Keratinocyte (primary cell): ENCODE measurements around the gene NDUFC2. TPM values are rescaled to one million over a fixed set of nuclear protein-coding genes. Genes with fewer than 3 reads are reported as not detected.

Experiments
- DNase-seq: peaks from one replicate; pipeline ENCODE4 v3.0.0-alpha.2; 2011; ENCODE audit warnings: low read depth, missing footprints, low spot score
- FAIRE-seq: peaks from 2 replicates; lab custom pipeline; 2011; peaks lifted over from hg19 to GRCh38; lab: Jason Lieb, UNC
- H2AFZ ChIP-seq: 2 replicates; pipeline ENCODE4 v1.6.0; 2012; ENCODE audit warnings: low read length, control low read depth, inconsistent platforms; ENCODE audit not compliant: control insufficient read depth
- H3K27ac ChIP-seq: 2 replicates; pipeline ENCODE4 v1.5.1; 2011; ENCODE audit warnings: low read length; ENCODE audit not compliant: control insufficient read depth, insufficient read depth
- H3K27me3 ChIP-seq: 3 replicates; pipeline ENCODE4 v1.6.0; 2011; ENCODE audit warnings: low read length; ENCODE audit not compliant: control insufficient read depth, insufficient read depth; ENCODE audit errors: extremely low read depth
- H3K36me3 ChIP-seq, 2 experiments: 2 replicates in 1 of 2; 3 replicates in 1 of 2; pipeline ENCODE4 v1.5.1; 2011; ENCODE audit warnings: low read length in 2 of 2, mild to moderate bottlenecking in 1 of 2; ENCODE audit not compliant: control insufficient read depth in 2 of 2, insufficient read depth in 2 of 2; ENCODE audit errors: extremely low read depth in 1 of 2
- H3K4me1 ChIP-seq: 3 replicates; pipeline ENCODE4 v1.5.1; 2011; ENCODE audit warnings: low read length; ENCODE audit not compliant: control insufficient read depth, insufficient read depth; ENCODE audit errors: extremely low read depth
- H3K4me2 ChIP-seq: 3 replicates; pipeline ENCODE4 v1.6.0; 2011; ENCODE audit warnings: low read depth, low read length; ENCODE audit not compliant: control insufficient read depth, insufficient read depth; ENCODE audit errors: extremely low read depth
- H3K4me3 ChIP-seq, 3 experiments: fragments of 200-600 bp in 1 of 3; sonication (generic) in 1 of 3; 2 replicates in 2 of 3; 3 replicates in 1 of 3; pipeline ENCODE4 v1.5.1; 2011 to 2016; ENCODE audit warnings: low read length in 3 of 3, mild to moderate bottlenecking in 3 of 3, control low read depth in 2 of 3, inconsistent platforms in 1 of 3, low read depth in 1 of 3, mixed read lengths in 1 of 3, mixed run types in 1 of 3, moderate library complexity in 1 of 3; ENCODE audit not compliant: control insufficient read depth in 2 of 3, insufficient read depth in 2 of 3; ENCODE audit errors: extremely low read depth in 1 of 3
- H3K79me2 ChIP-seq: 2 replicates; pipeline ENCODE4 v1.6.0; 2012; ENCODE audit warnings: low read length; ENCODE audit not compliant: control insufficient read depth, insufficient read depth
- H3K9ac ChIP-seq: 3 replicates; pipeline ENCODE4 v1.6.0; 2011; ENCODE audit warnings: low read length; ENCODE audit not compliant: control insufficient read depth, insufficient read depth; ENCODE audit errors: extremely low read depth
- H3K9me1 ChIP-seq: 3 replicates; pipeline ENCODE4 v1.6.0; 2011; ENCODE audit warnings: low read length; ENCODE audit not compliant: control insufficient read depth, insufficient read depth; ENCODE audit errors: extremely low read depth
- H3K9me3 ChIP-seq: 2 replicates; pipeline ENCODE4 v1.5.1; 2012; ENCODE audit warnings: low read depth, low read length; ENCODE audit not compliant: control insufficient read depth
- H4K20me1 ChIP-seq: 3 replicates; pipeline ENCODE4 v1.6.0; 2011; ENCODE audit warnings: low read length; ENCODE audit not compliant: control insufficient read depth, insufficient read depth; ENCODE audit errors: extremely low read depth
- EZH2 ChIP-seq: IDR thresholded peaks from one replicate; pipeline ENCODE4 v1.6.1; 2012; ENCODE audit warnings: inconsistent platforms, mild to moderate bottlenecking, low read length, moderate library complexity
- dilution Hi-C: fragments of 300-500 bp; cut with MboI; formaldehyde crosslinking; loops from one replicate; pipeline ENCODE4 v1.7.0; 2020; ENCODE audit warnings: low sequenced_read_pairs; ENCODE audit not compliant: extremely low pct_ligation_motif_present
- polyA plus RNA-seq, 5 experiments: library from polyadenylated mRNA; depleted of rRNA in 3 of 5; stranded (reverse) in 3 of 5; stranded (forward) in 1 of 5; unstranded in 1 of 5; fragments of >200 nt; gene quantifications; 1 replicate in 1 of 5; 2 replicates in 3 of 5; 3 replicates in 1 of 5; pipeline versions ENCODE4 v1.2.1 to v1.2.3, GENCODE V29; 2011 to 2012; ENCODE audit warnings: missing spikeins in 2 of 5, low read depth in 1 of 5, low replicate concordance in 1 of 5
- TF ChIP-seq, protein P1 (sequence below), 3 experiments: IDR thresholded peaks in 1 of 3; conservative IDR thresholded peaks in 1 of 3; optimal IDR thresholded peaks in 1 of 3; 2 replicates in 2 of 3; 3 replicates in 1 of 3; pipeline versions ENCODE3 to v1.5.1; 2011; ENCODE audit warnings: low read length in 3 of 3, mild to moderate bottlenecking in 3 of 3, moderate library complexity in 2 of 3, control low read depth in 1 of 3, inconsistent platforms in 1 of 3; ENCODE audit not compliant: insufficient read depth in 2 of 3; ENCODE audit errors: extremely low read depth in 1 of 3

Gene NDUFC2
- polyA plus RNA-seq, 1 donor (not counting 4 experiments of a cell fraction or from before 2014, with no cell fraction given): 150 TPM

DNA sequence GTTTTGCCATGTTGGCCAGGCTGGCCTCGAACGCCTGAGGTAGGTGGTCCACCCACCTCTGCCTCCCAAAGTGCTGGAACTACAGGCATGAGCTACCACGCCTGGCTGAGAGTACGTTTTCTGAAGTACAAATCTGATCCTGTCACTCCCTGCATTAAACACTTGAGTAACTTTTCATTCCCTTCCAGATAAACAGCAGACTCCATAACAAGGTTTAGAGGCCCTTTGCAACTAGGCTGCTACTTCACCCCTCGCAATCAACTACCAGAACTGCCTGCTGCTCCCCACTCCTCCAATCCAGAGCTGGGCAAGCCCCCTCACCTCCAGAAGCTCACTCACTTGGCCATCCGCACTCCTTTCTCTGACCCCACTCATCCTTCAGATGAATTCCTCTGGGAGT is 58.1 kb downstream of the NDUFC2 start:
- Histone ChIP-seq H3K9me1 (no peaks in the 10 kb centered on the region), H2AFZ (no peak overlapping the region), H4K20me1 (no peaks in the 10 kb centered on the region), H3K79me2 (no peaks in the 10 kb centered on the region), H3K9ac (no peak overlapping the region), H3K4me1 (peaks cover 15% of the 10 kb centered on the region), H3K27ac (no peak overlapping the region), H3K4me3 (no peak overlapping the region), H3K9me3 (no peaks in the 10 kb centered on the region), H3K27me3 (no peaks in the 10 kb centered on the region), H3K4me2 (no peak overlapping the region), H3K36me3 (no peaks in the 10 kb centered on the region)
- DNase-seq: no peak
- TF ChIP-seq, protein P1, sequence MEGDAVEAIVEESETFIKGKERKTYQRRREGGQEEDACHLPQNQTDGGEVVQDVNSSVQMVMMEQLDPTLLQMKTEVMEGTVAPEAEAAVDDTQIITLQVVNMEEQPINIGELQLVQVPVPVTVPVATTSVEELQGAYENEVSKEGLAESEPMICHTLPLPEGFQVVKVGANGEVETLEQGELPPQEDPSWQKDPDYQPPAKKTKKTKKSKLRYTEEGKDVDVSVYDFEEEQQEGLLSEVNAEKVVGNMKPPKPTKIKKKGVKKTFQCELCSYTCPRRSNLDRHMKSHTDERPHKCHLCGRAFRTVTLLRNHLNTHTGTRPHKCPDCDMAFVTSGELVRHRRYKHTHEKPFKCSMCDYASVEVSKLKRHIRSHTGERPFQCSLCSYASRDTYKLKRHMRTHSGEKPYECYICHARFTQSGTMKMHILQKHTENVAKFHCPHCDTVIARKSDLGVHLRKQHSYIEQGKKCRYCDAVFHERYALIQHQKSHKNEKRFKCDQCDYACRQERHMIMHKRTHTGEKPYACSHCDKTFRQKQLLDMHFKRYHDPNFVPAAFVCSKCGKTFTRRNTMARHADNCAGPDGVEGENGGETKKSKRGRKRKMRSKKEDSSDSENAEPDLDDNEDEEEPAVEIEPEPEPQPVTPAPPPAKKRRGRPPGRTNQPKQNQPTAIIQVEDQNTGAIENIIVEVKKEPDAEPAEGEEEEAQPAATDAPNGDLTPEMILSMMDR (optimal IDR thresholded peaks at IDR 0.05 in 1 of 3, IDR thresholded peaks at IDR 0.05 in 1 of 3, conservative IDR thresholded peaks at IDR 0.05 in 1 of 3; ENCODE audit: extremely low read depth in 1 of 3, insufficient read depth in 2 of 3, low read length in 3 of 3): no peak
- TF ChIP-seq EZH2: no peak
- dilution Hi-C loops: no loop called here
- FAIRE-seq: no peak

DNA sequence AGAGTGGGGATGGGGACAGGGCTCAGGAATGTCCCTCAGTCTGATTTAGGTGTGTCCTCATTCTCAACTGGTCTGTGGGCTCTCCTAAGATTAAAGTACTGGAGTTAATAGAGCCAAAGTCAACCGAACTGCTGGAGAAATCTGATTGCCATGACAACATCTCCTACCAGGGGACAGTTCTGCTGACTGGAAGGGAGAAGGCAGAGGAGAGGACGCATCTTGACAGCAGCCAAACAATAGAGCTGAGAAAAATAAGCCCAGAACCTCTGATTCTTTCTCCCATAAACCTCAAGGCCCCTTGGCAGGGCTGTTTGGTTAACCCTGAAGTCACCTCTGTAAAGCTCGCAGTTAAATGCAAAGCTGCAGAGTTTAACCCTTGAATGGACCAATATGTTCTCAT is 59.4 kb downstream of the NDUFC2 start:
- Histone ChIP-seq H3K9me1 (no peaks in the 10 kb centered on the region), H3K27ac (no peak overlapping the region), H3K4me3 (no peak overlapping the region), H4K20me1 (no peaks in the 10 kb centered on the region), H3K9me3 (no peaks in the 10 kb centered on the region), H3K27me3 (no peaks in the 10 kb centered on the region), H2AFZ (no peak overlapping the region), H3K9ac (no peak overlapping the region), H3K4me1 (peaks cover 15% of the 10 kb centered on the region), H3K4me2 (no peak overlapping the region), H3K36me3 (no peaks in the 10 kb centered on the region), H3K79me2 (no peaks in the 10 kb centered on the region)
- TF ChIP-seq, protein P1 (optimal IDR thresholded peaks at IDR 0.05 in 1 of 3, IDR thresholded peaks at IDR 0.05 in 1 of 3, conservative IDR thresholded peaks at IDR 0.05 in 1 of 3; ENCODE audit: extremely low read depth in 1 of 3, insufficient read depth in 2 of 3, low read length in 3 of 3): no peak
- no peak for TF ChIP-seq EZH2
- DNase-seq (no peak), FAIRE-seq (no peak)
- dilution Hi-C loops: no loop called here
